Measurements from ENCODE around the gene CEBPZ.

Gene CEBPZ
- long read RNA-seq, transcript CEBPZ-201 (16 exons, 3,463 nt) = major isoform, 173 of 313 reads
- long read RNA-seq, partial matches to known transcripts = 118 of 313 reads
- long read RNA-seq, other reads (novel, unspliced or antisense) = 22 of 313 reads

GRCh38 chr2:37231241-37232130 lies at the start of gene CEBPZ, which contains the start of gene NDUFAF7:
Gene CEBPZ (minus strand): TSS chr2:37231596. CDS start chr2:37231567, 29 bp downstream.
Gene NDUFAF7 (plus strand): TSS chr2:37231658. CDS start chr2:37231706, 48 bp downstream.
- H3K27me3 ChIP-seq (ENCODE audit: insufficient read depth, poor library complexity, severe bottlenecking) = no peaks in the 10 kb centered on the region
- TF ChIP-seq REST (IDR thresholded peaks at IDR 0.05; ENCODE audit: insufficient replicate concordance, low read depth) (peak; percentile 71), GABPA (IDR thresholded peaks at IDR 0.05; ENCODE audit: low read depth) (peak; percentile 83), SPI1 (IDR thresholded peaks at IDR 0.05; ENCODE audit: borderline replicate concordance, low read depth) (no peak), POLR2AphosphoS5 (IDR thresholded peaks at IDR 0.05; ENCODE audit: low read depth) (peak; percentile 90)
- TF ChIP-seq, protein P1, sequence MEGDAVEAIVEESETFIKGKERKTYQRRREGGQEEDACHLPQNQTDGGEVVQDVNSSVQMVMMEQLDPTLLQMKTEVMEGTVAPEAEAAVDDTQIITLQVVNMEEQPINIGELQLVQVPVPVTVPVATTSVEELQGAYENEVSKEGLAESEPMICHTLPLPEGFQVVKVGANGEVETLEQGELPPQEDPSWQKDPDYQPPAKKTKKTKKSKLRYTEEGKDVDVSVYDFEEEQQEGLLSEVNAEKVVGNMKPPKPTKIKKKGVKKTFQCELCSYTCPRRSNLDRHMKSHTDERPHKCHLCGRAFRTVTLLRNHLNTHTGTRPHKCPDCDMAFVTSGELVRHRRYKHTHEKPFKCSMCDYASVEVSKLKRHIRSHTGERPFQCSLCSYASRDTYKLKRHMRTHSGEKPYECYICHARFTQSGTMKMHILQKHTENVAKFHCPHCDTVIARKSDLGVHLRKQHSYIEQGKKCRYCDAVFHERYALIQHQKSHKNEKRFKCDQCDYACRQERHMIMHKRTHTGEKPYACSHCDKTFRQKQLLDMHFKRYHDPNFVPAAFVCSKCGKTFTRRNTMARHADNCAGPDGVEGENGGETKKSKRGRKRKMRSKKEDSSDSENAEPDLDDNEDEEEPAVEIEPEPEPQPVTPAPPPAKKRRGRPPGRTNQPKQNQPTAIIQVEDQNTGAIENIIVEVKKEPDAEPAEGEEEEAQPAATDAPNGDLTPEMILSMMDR (IDR thresholded peaks at IDR 0.05; ENCODE audit: insufficient read depth, low read length) = no peak
- peak; percentile 79 to 96 for DNase-seq (ENCODE audit: low read depth in 1 of 2, low spot score in 1 of 2)
- H3K4me3 ChIP-seq (replicated peaks; ENCODE audit: insufficient read depth, low read length) = peak within 1 kb of the TSS; percentile 86
- H3K27ac ChIP-seq (replicated peaks) = peak within 1 kb of the TSS; percentile 86

GRCh38 chr2:37276291-37276690 lies 44.9 kb upstream of the CEBPZ start:
- DNase-seq (ENCODE audit: low read depth in 1 of 2, low spot score in 1 of 2) = no peak
- TF ChIP-seq GABPA (IDR thresholded peaks at IDR 0.05; ENCODE audit: low read depth) (no peak), POLR2AphosphoS5 (IDR thresholded peaks at IDR 0.05; ENCODE audit: low read depth) (no peak), SPI1 (IDR thresholded peaks at IDR 0.05; ENCODE audit: borderline replicate concordance, low read depth) (no peak), REST (IDR thresholded peaks at IDR 0.05; ENCODE audit: insufficient replicate concordance, low read depth) (no peak)
- TF ChIP-seq, protein P1 (IDR thresholded peaks at IDR 0.05; ENCODE audit: insufficient read depth, low read length) = no peak
- no peak overlapping the region for H3K4me3 ChIP-seq (replicated peaks; ENCODE audit: insufficient read depth, low read length)
- no peak overlapping the region for H3K27ac ChIP-seq (replicated peaks)
- no peaks in the 10 kb centered on the region for H3K27me3 ChIP-seq (ENCODE audit: insufficient read depth, poor library complexity, severe bottlenecking)

DNA sequence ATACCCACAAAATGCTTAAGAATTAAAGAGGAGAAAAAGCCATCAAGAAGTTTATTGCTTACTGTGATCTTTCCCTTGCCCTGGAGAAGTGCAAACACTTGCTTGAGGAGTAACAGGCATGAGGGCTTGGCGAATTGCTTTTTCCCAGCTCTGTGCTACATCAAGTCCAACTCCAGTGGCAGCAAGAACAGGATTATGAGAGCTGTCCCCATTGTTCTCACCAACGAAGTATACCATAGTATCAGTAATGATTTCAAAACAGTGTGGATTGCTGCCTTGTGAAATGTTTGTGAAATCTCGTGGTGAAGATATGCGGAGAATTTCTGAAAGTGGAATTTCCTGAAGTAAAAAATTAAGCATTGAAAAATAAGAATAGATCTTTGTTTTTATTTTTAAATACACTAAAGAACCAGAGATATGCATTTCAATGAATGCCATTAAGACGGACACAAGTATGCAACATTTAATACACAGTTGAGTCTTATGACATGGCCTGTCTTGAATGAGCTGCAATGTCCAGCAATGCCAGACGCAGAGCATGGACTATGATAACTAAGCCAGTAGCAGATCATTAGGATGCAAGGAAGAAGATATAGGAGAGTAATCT lies 43.1 kb upstream of the CEBPZ start:
- TF ChIP-seq SPI1 (IDR thresholded peaks at IDR 0.05; ENCODE audit: borderline replicate concordance, low read depth) (no peak), REST (IDR thresholded peaks at IDR 0.05; ENCODE audit: insufficient replicate concordance, low read depth) (no peak), GABPA (IDR thresholded peaks at IDR 0.05; ENCODE audit: low read depth) (no peak), POLR2AphosphoS5 (IDR thresholded peaks at IDR 0.05; ENCODE audit: low read depth) (no peak)
- peak in 1 of 2 experiments; percentile 57 for DNase-seq (ENCODE audit: low read depth in 1 of 2, low spot score in 1 of 2)

More for the DNA sequence above, 43.1 kb upstream of the CEBPZ start:
- H3K27ac ChIP-seq (replicated peaks) = peak overlapping the region; percentile 23; the same call in 1 of the 2 replicates
- no peaks in the 10 kb centered on the region for H3K27me3 ChIP-seq (ENCODE audit: insufficient read depth, poor library complexity, severe bottlenecking)
- no peak overlapping the region for H3K4me3 ChIP-seq (replicated peaks; ENCODE audit: insufficient read depth, low read length)
